H1 (cell line): ENCODE data around the gene PGBD5. TPM values are rescaled to one million over a fixed set of nuclear protein-coding genes. Genes with fewer than 3 reads are reported as not detected.

Experiments used
- ATF3 ChIP-seq: IDR thresholded peaks from 2 replicates; pipeline ENCODE4 v1.6.1; 2011; ENCODE audit warnings: low read depth, mild to moderate bottlenecking, low read length; ENCODE audit not compliant: insufficient read depth
- CTCF ChIP-seq, 3 experiments: IDR thresholded peaks; 1 replicate in 2 of 3; 2 replicates in 1 of 3; pipeline versions ENCODE4 v1.5.1 to v1.6.1; 2011; ENCODE audit warnings: low read length in 3 of 3, mild to moderate bottlenecking in 3 of 3, inconsistent platforms in 2 of 3, low read depth in 1 of 3, moderate library complexity in 1 of 3; ENCODE audit not compliant: insufficient read depth in 1 of 3; ENCODE audit errors: control extremely low read depth in 1 of 3
- MAX ChIP-seq: IDR thresholded peaks from 2 replicates; pipeline ENCODE4 v1.6.1; 2012; ENCODE audit warnings: inconsistent platforms
- NANOG ChIP-seq: IDR thresholded peaks from 2 replicates; pipeline ENCODE4 v1.6.1; 2011; ENCODE audit warnings: low read length, low read depth, mild to moderate bottlenecking, inconsistent platforms; ENCODE audit not compliant: insufficient read depth, poor library complexity, severe bottlenecking
- POU5F1 ChIP-seq: IDR thresholded peaks from 2 replicates; pipeline ENCODE4 v1.6.1; 2011; ENCODE audit warnings: low read depth, mild to moderate bottlenecking, low read length, moderate library complexity
- SAP30 ChIP-seq: fragments of 300-600 bp; sonication (generic); IDR thresholded peaks from 2 replicates; pipeline ENCODE4 v1.7.1; 2012; ENCODE audit warnings: low read length, moderate library complexity, mild to moderate bottlenecking, inconsistent platforms; ENCODE audit not compliant: insufficient read depth, insufficient replicate concordance
- SP1 ChIP-seq: IDR thresholded peaks from 2 replicates; pipeline ENCODE4 v1.6.1; 2011; ENCODE audit warnings: low read depth, low read length
- SP4 ChIP-seq: IDR thresholded peaks from 2 replicates; pipeline ENCODE4 v1.6.1; 2012; ENCODE audit warnings: low read length, inconsistent platforms
- TAF1 ChIP-seq: IDR thresholded peaks from 2 replicates; pipeline ENCODE4 v1.6.1; 2011; ENCODE audit warnings: mild to moderate bottlenecking, low read depth, low read length
- TAF7 ChIP-seq: optimal IDR thresholded peaks from 2 replicates; pipeline ENCODE3; 2011; ENCODE audit warnings: low read depth, mild to moderate bottlenecking, inconsistent platforms, low read length, moderate library complexity, borderline replicate concordance
- polyA plus RNA-seq, 7 experiments: library from polyadenylated mRNA; depleted of rRNA in 3 of 7; stranded (reverse) in 5 of 7; unstranded in 2 of 7; fragments of >200 nt in 5 of 7; fragments of 200-250 nt in 2 of 7; gene quantifications; 1 replicate in 5 of 7; 2 replicates in 1 of 7; 4 replicates in 1 of 7; pipeline versions ENCODE4 v1.2.1 to v1.2.3, GENCODE V29; 2011 to 2013; ENCODE audit warnings: missing spikeins in 2 of 7, mixed read lengths in 2 of 7
- total RNA-seq: library from RNA; stranded (reverse); fragmentation: NEBNext Ultra II Directional; extraction: Animal tissue kit (Norgen Biotek cat#: 25700); gene quantifications from 2 replicates; pipeline ENCODE4 v1.2.1, GENCODE V29; 2021

PGBD5 gene
- total and polyA plus RNA-seq, 2 of the 8 experiments (the other 6 are each of a cell fraction or from before 2014, with no cell fraction given), result 16.3 to 18.4 TPM

- TF ChIP-seq CTCF (IDR thresholded peaks at IDR 0.05; ENCODE audit: control extremely low read depth in 1 of 3, insufficient read depth in 1 of 3, low read depth in 1 of 3, low read length in 3 of 3) (0 out of 4 replicates have a peak, but pooled peaks of 1 of the 3 experiments have one; percentile 3), TAF7 (no peak), SAP30 (no peak), ATF3 (no peak), POU5F1 (no peak), SP1 (no peak), SP4 (no peak), TAF1 (no peak), NANOG (no peak), MAX (no peak)
Measured at GRCh38 chr1:230326971-230327891, 98.9 kb downstream of the PGBD5 start (continued).
